ENCODE results near the gene SPOCK1. TPM values are rescaled to one million over a fixed set of nuclear protein-coding genes. Genes with fewer than 3 reads are reported as not detected.

The SPOCK1 gene
- total RNA-seq, 1 experiment from 2014 or later = 10.9 TPM

GRCh38 chr5:137099651-137100050 is 399.5 kb downstream of the SPOCK1 start:
- H2BK15ac ChIP-seq (ENCODE audit: low read depth, low read length) = no peak overlapping the region
- H3K27me3 ChIP-seq (ENCODE audit: insufficient read depth, low read length) = no peaks in the 10 kb centered on the region
- no peak for TF ChIP-seq CTCF (conservative IDR thresholded peaks at IDR 0.05)
- H3K4ac ChIP-seq (ENCODE audit: low read depth, low read length) = no peak overlapping the region
- H2BK12ac ChIP-seq (ENCODE audit: insufficient read length, low read depth, low read length) = no peak overlapping the region
- no peak overlapping the region for H3K9ac ChIP-seq (ENCODE audit: extremely low read depth, insufficient read length, low read length)
- H4K5ac ChIP-seq (ENCODE audit: insufficient read length, low read depth, low read length) = no peak overlapping the region
- no peak overlapping the region for H2BK5ac ChIP-seq (ENCODE audit: insufficient read length, low read length)
- H4K91ac ChIP-seq (ENCODE audit: insufficient read length, low read depth, low read length) = no peak overlapping the region
- no peaks in the 10 kb centered on the region for H3K9me3 ChIP-seq (ENCODE audit: control insufficient read depth, low read depth, low read length)
- H3K27ac ChIP-seq (ENCODE audit: insufficient read length, low read depth, low read length) = no peak overlapping the region
- Mint-ChIP-seq H3K4me3 (no peak overlapping the region), H3K36me3 (ENCODE audit: insufficient read depth in 1 of 3, low read depth in 3 of 3) (no peaks in the 10 kb centered on the region), H3K9me3 (no peaks in the 10 kb centered on the region; a peak in 1 of 5 replicates), H3K27me3 (ENCODE audit: low read depth) (no peaks in the 10 kb centered on the region), H3K4me1 (peaks cover 4 to 6% of the 10 kb centered on the region in 2 experiments; a peak in 1 of 4 replicates), H3K27ac (no peak overlapping the region)
- H4K20me1 ChIP-seq (ENCODE audit: control insufficient read depth, insufficient read depth, insufficient read length) = no peaks in the 10 kb centered on the region
- H2AFZ ChIP-seq (ENCODE audit: low read length) = no peak overlapping the region
- no peaks in the 10 kb centered on the region for H3K79me2 ChIP-seq (ENCODE audit: insufficient read depth, low read length)
- no peaks in the 10 kb centered on the region for H3K79me1 ChIP-seq (ENCODE audit: insufficient read depth, low read depth, low read length, poor library complexity, severe bottlenecking)
- no peak overlapping the region for H2BK120ac ChIP-seq (ENCODE audit: low read depth, low read length, poor library complexity, severe bottlenecking)
- no peaks in the 10 kb centered on the region for H3K4me1 ChIP-seq (ENCODE audit: insufficient read depth, low read length)
- H3K56ac ChIP-seq (ENCODE audit: insufficient read length, low read depth, low read length) = no peak overlapping the region
- no peak overlapping the region for H3K4me2 ChIP-seq (ENCODE audit: insufficient read depth, insufficient read length, low read length)
- no peak overlapping the region for H2BK20ac ChIP-seq (ENCODE audit: low read depth, low read length, poor library complexity, severe bottlenecking)
- no CpG with 5 or more reads among the region's 3 CpGs for WGBS (ENCODE audit: extremely low coverage, insufficient read length, low lambda C conversion rate)
- no peak overlapping the region for H3K18ac ChIP-seq (ENCODE audit: insufficient read length, low read depth, low read length)
- H3K14ac ChIP-seq (ENCODE audit: insufficient read depth, low read length) = no peak overlapping the region
- no peak overlapping the region for H4K8ac ChIP-seq (replicated peaks; ENCODE audit: insufficient read length, low read depth, low read length)
- no peaks in the 10 kb centered on the region for H3K23me2 ChIP-seq (ENCODE audit: insufficient read length, low read depth, low read length, poor library complexity, severe bottlenecking)
- H2AK5ac ChIP-seq (ENCODE audit: insufficient read length, low read length) = no peak overlapping the region
- DNase-seq = no peak
- H3T11ph ChIP-seq (ENCODE audit: low read length) = no peak overlapping the region
- H3K23ac ChIP-seq (ENCODE audit: insufficient read length, low read depth, low read length) = no peak overlapping the region

Data from H9 (cell line).